HG02870 (cell line): ENCODE measurements around the gene ARPP19.
A peak's percentile ranks its signal among the peaks of the same experiment; 100 is the strongest.
"Not testable (repeated sequence)": the region's sequence is repeated elsewhere in the genome, so short reads cannot be mapped to it uniquely, and the experiment has no call there.

Source experiments
- ATAC-seq: cut with Tn5 transposase; IDR thresholded peaks from one replicate; pipeline ENCODE4 v1.9.1; 2021; ENCODE audit warnings: mild to moderate bottlenecking, moderate library complexity; ENCODE audit not compliant: unreplicated experiment

ARPP19 gene

DNA sequence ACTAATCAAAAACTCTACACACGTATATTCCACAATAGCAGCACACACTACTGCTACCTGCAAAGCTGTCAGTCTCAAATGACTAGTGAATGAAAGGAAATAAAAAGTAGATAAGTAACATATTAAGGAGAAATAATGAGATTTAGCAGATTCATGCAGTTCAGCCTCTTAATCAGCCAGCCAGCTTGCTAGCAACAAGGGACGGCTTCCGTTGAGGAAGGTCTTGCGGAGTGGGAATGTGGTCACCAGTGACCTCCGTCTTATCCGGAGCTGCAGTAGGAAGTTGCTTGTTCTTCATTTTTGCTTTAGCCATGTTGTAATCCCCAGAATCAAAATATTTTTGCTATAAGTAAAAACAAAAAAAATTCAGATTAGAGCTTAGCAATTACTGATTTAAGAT is 17.1 kb downstream of the ARPP19 start:
- ATAC-seq: no peak

DNA sequence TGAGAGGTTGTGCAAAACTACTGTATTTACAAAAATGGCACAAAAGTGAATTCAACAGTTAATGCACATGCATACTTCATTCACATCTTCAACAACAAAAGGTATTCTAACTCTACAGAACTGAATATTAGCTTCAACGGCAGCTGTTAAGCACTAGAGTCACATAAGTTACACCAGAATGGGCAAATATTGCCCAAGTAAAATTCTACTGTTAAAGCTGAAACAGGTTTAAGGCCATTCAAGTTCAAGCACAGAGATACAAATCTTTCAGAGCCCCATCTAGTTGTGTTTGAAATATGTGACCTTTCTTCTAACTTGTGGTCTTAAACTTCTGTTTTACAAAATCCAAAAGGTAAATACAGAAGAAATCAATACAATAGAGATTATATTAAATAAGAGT is 17.6 kb downstream of the ARPP19 start:
- ATAC-seq: not testable (repeated sequence)

DNA sequence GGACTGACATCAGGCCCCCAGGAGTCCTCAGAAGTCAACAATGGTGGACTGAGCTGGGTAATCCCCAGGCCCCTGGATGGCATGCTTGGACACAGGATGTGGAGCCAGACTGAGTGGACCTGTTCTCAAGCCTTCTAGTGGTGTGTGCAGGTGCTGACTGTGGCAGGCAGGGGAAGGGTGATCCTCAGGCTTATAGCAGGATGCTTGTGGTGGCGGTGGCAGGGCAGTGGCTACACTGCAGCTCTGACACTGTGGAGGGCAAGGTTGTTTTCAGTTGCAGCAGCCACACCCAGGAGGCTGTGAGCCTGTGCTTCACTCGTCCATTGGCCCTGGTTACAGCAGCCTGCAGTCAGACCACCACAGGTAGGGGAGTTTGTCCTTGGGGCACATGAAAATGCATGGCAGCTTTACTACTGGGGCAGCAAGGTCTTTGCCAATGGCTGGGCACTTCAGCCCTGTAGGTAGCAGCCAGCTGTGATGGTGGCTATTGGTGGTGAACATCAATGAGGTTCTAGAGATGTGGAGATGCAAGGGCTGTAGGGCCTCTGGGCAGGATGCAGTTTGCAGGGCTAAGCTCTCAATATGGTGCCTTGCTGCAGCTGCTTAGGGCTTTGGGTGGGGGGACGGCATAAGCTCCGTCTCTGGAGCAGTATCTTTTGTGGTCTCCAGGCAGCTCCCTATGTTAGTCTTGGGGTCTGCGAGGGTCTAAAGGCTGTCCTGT is 22.6 kb downstream of the ARPP19 start:
- no peak for ATAC-seq

DNA sequence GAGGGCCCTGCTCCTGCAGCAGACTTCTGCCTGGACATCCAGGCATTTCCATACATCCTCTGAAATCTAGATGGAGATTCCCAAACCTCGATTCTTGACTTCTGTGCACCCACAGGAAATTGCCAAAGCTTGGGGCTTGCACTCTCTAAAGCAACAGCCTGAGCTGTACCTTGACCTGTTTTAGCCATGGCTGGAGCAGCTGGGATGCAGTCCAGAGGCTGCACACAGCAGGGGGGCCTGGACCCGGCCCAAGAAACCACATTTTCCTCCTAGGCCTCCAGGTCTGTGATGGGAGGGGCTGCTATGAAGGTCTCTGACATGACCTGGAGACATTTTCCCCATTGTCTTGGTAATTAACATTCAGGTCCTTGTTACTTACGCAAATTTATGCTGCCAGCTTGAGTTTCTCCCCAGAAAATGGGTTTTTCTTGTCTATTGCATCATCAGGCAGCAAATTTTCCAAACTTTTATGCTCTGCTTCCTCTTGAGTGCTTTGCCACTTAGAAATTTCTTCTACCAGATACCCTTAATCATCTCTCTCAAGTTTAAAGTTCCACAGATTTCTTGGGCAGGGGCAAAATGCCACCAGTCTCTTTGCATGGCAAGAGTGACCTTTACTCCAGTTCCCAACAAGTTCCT is 28.3 kb downstream of the ARPP19 start:
- ATAC-seq: no peak

DNA sequence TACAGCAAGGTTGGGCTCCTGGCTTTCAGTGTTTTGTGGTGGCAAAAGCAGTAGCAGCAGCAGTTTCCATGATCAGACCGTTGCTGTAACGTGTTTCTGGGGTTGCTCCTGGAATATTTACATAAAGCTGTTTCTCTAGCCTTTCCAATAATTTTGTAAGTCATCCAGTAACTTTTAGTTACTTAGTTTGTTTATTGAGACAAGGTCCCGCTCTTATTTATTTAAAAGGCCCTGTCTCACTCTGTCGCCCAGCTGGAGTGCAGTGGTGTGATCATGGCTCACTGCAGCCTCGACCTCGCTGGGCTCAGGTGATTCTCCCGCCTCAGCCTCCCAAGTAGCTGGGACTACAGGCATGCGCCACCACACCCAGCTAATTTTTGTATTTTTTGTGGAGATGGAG is 31.4 kb downstream of the ARPP19 start:
- no peak for ATAC-seq

DNA sequence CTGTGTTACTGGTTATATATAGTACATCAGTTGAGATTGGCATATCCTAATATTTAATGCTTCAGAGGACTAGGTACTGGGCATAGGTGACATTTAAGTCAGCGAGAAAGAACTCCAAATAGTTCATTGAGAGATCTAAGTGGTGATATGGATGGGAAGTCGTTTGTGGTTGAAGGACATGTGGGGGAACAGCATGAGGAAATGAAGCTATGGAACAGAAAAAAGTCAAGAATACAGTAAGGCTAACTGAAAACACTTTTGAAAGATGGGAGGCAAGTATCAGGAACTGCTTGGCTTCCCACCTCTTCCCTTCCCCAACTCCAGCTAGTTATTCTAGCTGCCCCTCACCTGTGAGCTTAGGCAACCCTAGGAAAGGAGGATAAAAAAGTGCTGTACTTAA is 36.4 kb downstream of the ARPP19 start:
- ATAC-seq: no peak

DNA sequence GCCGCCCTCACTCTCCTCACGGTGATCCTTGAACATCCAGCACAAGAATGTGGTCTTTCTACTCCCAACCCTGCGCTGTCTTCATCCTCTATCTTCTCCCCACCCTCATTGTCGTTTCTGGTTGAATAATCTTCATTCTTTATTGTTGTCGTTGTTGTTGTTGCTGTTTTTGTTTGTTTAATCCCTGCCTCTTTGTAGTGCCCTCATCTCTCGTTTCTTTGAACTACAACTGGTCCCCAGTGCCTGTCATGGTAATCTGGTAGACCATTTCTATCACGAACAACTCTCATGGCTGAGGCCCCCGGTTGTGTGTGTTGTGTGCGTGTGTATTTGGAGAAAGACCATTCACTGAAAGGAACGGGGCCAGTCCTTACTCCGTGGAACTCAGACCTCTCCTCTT is 38.9 kb downstream of the ARPP19 start:
- no peak for ATAC-seq

DNA sequence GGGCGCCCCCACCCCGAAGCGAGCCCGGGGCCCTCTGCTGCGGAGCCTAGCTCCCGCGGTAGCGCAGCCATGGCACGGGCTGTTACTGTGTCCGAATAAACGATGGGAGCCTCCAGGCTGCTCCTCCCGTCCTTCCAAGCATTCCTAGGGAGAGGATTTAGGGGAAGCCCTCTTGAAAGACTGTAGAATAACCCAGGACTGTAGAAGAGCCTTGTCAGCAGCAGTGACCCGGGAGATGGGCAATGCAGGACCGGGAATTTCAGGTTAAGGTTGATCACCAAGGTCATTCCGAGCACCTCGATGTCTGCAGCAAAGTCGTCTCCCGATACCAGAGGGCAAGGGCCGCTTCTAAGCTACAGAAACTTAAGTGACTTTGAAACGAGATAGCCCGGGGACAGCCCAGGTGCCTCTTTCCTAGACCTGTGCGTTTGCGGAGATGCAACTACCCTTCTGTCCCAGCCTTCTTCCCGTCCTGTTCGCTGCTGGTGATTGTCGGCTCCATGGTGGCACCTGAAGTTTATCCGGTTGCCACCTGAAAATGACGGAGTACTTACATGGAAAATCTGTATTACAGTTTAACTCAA is 39.4 kb downstream of the ARPP19 start:
- ATAC-seq: peak; percentile 0

DNA sequence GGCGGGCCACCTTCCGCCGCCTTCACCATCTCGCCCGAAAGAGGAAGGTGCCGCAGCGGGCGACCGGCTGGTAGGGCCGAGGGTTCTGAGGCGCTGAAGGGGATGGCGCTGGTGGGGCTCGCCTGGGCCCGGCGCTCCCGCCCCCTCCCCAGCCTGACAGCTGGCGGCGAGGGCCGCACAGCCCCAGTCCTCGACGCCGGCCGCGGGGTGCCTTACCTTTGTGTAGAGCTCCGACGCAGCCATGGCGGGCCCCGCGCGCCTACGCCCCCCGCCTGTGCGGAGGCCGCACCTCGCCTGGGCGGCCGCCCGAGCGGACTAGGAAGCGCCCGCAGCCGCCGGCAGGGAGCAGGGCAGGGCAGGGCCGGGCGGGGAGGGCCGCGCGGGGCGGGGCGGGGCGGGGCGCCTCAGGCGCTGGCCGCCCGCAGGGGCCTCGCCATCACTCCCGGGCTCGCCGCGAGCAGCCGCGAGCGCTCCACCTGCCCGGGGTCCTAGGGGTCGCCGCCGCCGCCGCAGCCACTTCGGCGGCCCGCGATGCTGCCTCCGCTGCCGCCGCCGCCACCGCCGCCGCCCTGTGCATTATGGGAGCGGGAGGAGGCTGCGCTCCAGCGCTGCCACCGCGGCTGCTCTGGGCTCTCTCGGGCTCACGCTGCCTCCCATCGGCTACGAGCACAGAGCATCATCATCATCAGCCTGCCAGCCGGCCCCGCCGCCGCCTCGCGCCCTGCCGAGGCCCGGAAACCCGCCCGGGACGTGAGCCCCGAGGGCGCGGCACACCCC is 40.1 kb downstream of the ARPP19 start, which contains the start of gene MYO5A:
Gene MYO5A (minus strand): TSS at position 317 of the 777 bp plus-strand sequence. CDS start 74 bp downstream, at position 243.
- peak; percentile 74 for ATAC-seq

DNA sequence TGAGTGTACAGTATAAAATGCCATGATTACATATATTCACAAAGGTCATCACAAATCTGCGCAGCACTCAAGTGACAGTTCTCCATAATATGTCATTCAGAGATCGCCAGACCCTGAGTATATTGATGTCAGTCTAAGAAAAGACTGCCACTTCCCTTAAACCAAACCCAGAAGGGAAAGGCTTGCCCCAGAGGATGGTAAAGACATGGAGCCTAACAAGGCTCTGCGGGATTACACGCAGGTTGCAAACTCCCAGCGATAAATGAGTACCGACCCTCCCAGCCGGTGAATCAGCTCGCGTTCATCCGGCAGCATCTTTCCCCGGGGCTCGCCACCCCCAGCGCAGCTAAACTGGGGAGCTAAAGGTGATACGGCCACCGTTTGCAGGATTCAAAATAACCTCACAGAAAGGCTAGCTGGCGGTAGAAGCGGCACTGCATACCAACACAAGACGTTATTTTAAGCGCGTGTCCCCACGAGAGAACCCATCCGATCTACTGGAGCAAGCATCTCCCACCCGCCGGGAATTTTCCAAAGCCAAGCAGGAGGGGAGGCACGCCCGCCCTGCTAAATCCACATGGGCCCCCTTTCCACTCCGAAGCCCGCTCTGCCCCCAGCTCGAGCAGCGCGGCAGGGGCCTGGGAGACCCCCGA is 40.8 kb downstream of the ARPP19 start:
- ATAC-seq: peak; percentile 15

DNA sequence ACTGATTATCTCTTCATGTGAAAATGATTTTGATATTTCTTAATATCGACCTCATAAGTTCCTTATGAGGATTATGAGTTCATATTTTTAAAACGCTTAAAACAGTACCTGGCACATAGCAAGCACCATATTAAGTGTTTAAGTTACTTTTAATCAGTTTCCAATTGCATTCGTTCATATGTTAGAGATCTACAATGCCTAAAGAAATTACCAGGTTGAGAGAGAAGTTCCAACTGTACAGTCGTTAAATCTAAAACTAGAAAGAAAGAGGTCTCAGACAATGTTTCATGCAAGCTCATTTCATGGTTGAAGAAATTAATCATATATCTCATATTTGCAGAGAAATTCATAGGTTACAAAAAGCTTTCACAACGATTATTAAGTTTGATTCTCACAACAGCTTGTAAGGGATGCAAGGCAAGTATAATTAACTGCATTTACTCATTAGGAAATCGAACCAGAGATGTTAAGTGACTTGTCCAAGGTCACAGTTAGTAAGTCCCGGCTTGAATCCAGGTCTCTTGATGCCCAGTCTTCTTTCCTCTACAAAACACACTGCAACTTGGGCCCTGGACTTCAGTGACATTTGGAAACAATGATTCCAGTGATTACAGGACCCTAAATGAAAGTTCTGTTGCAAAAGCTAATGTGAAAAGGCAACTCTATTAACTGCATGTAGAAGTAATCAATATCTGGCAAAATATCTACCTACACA is 41.5 kb downstream of the ARPP19 start:
- ATAC-seq: no peak

DNA sequence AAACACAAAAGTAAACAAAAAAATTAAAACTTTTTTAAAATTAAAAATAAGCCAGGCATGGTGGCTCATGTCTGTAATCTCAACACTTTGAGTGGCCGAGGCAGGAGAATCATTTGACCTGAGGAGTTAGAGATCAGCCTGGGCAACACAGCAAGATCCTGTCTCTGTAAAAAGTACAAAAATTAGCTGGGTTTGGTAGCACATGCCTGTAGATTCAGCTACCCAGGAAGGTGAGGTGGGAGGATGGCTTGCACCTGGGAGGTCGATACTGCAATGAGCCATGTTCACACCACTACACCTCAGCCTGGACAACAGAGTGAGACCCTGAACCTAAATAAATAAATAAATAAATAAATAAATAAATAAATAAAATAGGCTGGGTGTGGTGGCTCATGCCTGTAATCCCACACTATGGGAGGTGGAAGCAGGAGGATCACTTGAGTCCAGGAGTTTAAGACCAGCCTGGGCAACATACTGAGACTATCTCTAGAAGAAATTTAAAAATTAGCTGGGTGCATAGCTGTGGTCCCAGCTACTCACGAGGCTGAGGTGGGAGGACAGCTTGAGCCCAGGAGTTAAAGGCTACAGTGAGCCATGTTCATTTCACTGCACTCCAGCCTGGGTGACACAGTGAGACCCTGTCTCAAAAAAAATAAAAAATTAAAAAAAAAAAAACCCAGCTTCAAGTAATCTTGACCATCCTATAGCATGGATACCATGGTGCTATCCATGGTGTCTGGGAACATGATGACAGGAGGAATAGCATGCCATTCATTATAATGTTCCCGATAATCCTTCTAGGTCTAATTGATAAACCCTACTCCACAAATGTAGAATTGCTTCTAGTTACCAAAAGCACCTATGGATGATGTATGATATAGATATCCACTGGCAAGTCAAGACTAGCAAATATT is 44.4 kb downstream of the ARPP19 start:
- ATAC-seq: no peak

DNA sequence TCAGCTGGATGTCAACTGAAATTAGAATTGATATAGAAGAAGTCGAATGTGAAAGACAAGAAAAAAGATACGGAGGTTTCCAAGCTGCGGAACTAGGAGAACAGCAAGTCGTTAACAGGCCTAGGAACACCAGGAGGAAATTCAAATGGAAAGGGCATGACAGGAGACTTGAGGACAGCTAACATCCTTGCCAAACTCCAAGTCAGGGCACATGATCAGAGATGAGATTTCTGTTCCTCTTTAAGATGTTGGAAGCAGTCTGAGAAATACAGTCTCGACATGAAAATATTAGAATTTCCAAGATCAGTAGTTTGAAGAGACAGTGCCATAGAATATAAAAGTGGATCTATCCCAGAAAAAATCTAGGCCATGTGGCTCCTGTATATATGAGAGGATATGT is 45.2 kb downstream of the ARPP19 start:
- ATAC-seq: no peak

DNA sequence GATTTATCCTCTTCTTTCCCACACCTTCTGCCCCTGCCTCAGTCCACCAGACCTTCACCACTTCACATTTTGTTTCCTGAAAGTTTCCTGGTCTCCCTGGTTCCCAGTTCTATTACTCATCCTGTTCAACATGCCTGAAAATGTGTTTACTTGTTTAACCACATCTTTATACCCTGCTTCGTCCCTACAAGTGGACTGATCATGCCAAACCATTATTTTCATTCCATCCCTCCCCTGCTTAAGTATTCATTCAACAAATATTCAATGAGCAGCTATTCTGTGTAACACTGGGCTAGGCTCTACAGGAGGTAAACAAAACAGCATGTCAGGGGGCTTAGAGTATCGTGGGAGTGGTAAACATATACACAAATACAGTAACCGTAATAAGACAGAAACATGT is 45.6 kb downstream of the ARPP19 start:
- no peak for ATAC-seq

DNA sequence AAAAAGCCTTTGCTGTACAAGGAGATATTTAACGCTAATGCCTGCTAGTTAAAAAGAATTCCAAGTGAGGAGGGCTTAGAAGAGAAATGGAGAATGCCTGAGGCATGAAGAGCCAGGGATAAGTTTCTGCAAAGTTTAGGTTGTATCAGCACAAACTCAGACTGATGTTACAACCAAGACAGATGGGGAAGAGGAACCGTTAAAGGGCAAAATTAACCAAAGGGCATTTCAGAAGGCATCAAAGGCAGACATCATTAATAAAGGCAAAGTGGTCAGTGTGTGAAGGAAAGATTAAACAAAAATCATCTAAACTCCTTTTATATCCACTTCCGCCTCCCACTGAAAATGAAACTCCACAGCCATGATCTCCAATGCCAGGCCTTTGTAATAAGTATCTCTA is 47.1 kb downstream of the ARPP19 start:
- no peak for ATAC-seq

DNA sequence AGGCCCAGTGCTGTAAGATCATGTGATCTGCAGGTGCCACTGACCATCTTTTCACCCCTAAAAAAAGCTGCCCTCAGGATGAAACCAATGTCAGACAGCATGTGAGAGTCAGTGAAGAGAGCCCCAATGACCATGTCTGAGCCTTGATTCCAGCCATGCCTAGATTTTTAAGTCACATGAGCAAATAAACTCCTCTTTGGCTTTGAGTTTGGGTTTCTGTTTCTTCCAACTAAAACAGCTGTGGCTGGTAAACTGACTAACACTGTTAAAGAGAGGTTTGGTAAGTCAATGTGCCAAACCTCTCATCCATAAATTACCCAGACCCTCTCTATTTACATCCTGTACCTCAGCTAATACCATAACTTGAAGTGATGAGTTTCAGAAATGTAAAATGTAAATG is 48.4 kb downstream of the ARPP19 start:
- no peak for ATAC-seq

DNA sequence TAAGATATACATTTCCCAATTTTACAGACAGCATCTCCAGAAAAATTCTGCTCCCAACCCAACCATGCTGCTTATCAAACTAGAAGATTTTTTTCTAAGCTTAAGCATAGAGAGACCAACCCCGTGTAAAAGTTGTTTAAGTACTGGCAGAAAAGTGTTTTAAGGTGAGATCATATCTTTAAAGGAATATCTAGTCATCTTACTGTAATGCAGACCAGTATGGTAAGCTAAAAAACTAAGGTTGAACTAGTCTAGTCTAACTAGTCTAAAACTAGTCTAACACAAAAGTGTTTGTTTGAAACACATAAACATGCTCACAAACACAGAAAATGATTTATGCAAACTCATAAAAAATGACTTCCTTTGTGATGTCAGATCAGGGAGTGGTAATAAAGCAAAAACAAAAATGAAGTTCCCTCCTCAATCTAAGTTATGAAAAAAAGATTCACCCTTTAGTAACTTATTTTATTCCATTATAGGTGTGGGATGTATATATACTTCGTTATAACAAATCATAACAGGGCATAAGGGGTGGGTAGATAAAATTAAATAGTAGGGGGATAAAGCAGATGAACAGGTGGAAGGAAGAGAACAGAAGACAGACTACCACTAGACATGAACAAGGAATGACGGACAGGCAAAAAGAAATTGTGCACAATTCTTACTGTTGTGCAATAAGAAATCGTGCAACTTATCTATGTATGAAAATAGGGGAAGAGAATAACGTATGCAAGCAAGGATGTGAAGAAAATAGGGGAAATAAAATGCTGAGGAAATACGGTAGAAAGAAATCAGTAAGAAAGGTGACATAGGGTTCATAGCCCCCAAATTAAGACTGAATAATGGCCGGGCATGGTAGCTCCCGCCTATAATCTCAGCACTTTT is 50.1 kb downstream of the ARPP19 start:
- ATAC-seq: no peak

DNA sequence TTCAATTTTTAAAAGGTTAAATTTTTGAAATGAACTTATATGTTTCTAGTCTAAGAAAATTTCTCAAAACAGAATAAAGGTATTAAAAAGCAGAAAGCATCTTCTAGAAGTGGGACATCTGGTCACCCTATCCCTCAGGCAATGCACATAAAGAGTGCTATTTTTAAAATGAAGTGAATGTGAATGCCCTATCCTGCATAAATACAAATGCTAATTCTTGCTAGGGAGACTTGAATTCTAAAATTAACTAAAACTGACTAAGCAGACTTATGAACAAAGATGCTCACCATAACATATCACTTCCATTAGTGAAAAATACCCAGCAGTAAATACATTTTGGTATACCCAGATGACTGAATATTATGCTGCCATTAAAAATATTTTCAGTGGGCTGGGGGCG is 51.8 kb downstream of the ARPP19 start:
- ATAC-seq: no peak
